NT2/D1 (cell line): ENCODE results near the gene SCAMP4.

ENCODE experiments used
- YY1 ChIP-seq: IDR thresholded peaks from 2 replicates; pipeline ENCODE4 v1.6.1; 2011; ENCODE audit not compliant: insufficient read length, insufficient read depth
- ZNF274 ChIP-seq: IDR thresholded peaks from 2 replicates; pipeline ENCODE4 v1.6.1; 2011; ENCODE audit warnings: mild to moderate bottlenecking, low read depth, low read length

GRCh38 chr19:1936916-1937610, 31.9 kb downstream of the SCAMP4 start:
- TF ChIP-seq ZNF274 (no peak), YY1 (no peak)
